GM21529 (cell line): ENCODE results near the gene TECPR1.
"Not testable (repeated sequence)": the region's sequence is repeated elsewhere in the genome, so short reads cannot be mapped to it uniquely, and the experiment has no call there.

ENCODE experiments used
- ATAC-seq: cut with Tn5 transposase; IDR thresholded peaks from one replicate; pipeline ENCODE4 v1.9.1; 2021; ENCODE audit not compliant: unreplicated experiment

The TECPR1 gene

GRCh38 chr7:98230746-98231471, 21.1 kb downstream of the TECPR1 start:
- ATAC-seq: no peak

- no peak for ATAC-seq
Measured at GRCh38 chr7:98229991-98230745, 21.9 kb downstream of the TECPR1 start.

- no peak for ATAC-seq
Measured at GRCh38 chr7:98229441-98229840, 22.6 kb downstream of the TECPR1 start.

- ATAC-seq: no peak
Measured at GRCh38 chr7:98228801-98229200, 23.2 kb downstream of the TECPR1 start.

- ATAC-seq: no peak
Measured at GRCh38 chr7:98227939-98228338, 24.1 kb downstream of the TECPR1 start.

- ATAC-seq: no peak
Measured at GRCh38 chr7:98225913-98226614, 26.0 kb downstream of the TECPR1 start.

- no peak for ATAC-seq
Measured at GRCh38 chr7:98224701-98225181, 27.3 kb downstream of the TECPR1 start.

- ATAC-seq: no peak
Measured at GRCh38 chr7:98223898-98224700, 27.9 kb downstream of the TECPR1 start.

- ATAC-seq: no peak
Measured at GRCh38 chr7:98223351-98223897, 28.6 kb downstream of the TECPR1 start.

GRCh38 chr7:98222533-98223195, 29.4 kb downstream of the TECPR1 start:
- no peak for ATAC-seq

- ATAC-seq: no peak
Measured at GRCh38 chr7:98221611-98222532, 30.2 kb downstream of the TECPR1 start.

GRCh38 chr7:98219382-98219781, 32.6 kb downstream of the TECPR1 start:
- not testable (repeated sequence) for ATAC-seq

- ATAC-seq: no peak
Measured at GRCh38 chr7:98217623-98218582, 34.1 kb downstream of the TECPR1 start.

GRCh38 chr7:98216941-98217622, 35.0 kb downstream of the TECPR1 start:
- no peak for ATAC-seq

GRCh38 chr7:98215561-98216495, 36.2 kb downstream of the TECPR1 start:
- ATAC-seq: no peak

GRCh38 chr7:98214811-98215321, 37.2 kb downstream of the TECPR1 start:
- ATAC-seq: no peak
